CD14-positive monocyte (primary cell): ENCODE data around the gene SPANXA2. TPM values are rescaled to one million over a fixed set of nuclear protein-coding genes. Genes with fewer than 3 reads are reported as not detected.

Experiments used
- DNase-seq, 3 donors: peaks; one replicate each; pipeline ENCODE4 v3.0.0-alpha.2; 2011 to 2022
- H2AFZ ChIP-seq: 2 replicates; pipeline ENCODE4 v1.6.0; 2012; ENCODE audit warnings: mild to moderate bottlenecking, low read depth, low read length, inconsistent platforms; ENCODE audit not compliant: insufficient read depth, poor library complexity, severe bottlenecking
- H3K27ac ChIP-seq, 2 donors: 1 replicate in 1 of 2; 2 replicates in 1 of 2; pipeline ENCODE4 v1.5.1; 2012 to 2013; ENCODE audit warnings: low read length in 2 of 2, control low read depth in 1 of 2, inconsistent platforms in 1 of 2, low read depth in 1 of 2, mild to moderate bottlenecking in 1 of 2
- H3K27me3 ChIP-seq, 2 donors: one replicate each; pipeline versions ENCODE4 v1.6.0 to v1.6.1; 2011 to 2013; ENCODE audit warnings: low read length in 2 of 2; ENCODE audit not compliant: control insufficient read depth in 2 of 2, insufficient read depth in 2 of 2
- H3K36me3 ChIP-seq, 2 donors: replicated peaks in 1 of 2; 1 replicate in 1 of 2; 2 replicates in 1 of 2; pipeline versions ENCODE4 v1.5.1 to v1.6.1; 2012 to 2013; ENCODE audit warnings: low read length in 2 of 2, control low read depth in 1 of 2, inconsistent platforms in 1 of 2, mild to moderate bottlenecking in 1 of 2; ENCODE audit not compliant: insufficient read depth in 2 of 2, control insufficient read depth in 1 of 2
- H3K4me1 ChIP-seq, 2 donors: 1 replicate in 1 of 2; 2 replicates in 1 of 2; pipeline versions ENCODE4 v1.5.1 to v1.6.1; 2012 to 2013; ENCODE audit warnings: low read length in 2 of 2, control low read depth in 1 of 2, inconsistent platforms in 1 of 2, mild to moderate bottlenecking in 1 of 2, moderate library complexity in 1 of 2; ENCODE audit not compliant: insufficient read depth in 2 of 2, control insufficient read depth in 1 of 2
- H3K4me2 ChIP-seq: replicated peaks from 2 replicates; pipeline ENCODE3; 2012; ENCODE audit warnings: low read length, moderate library complexity, mild to moderate bottlenecking; ENCODE audit not compliant: poor library complexity, severe bottlenecking; ENCODE audit errors: extremely low read depth
- H3K4me3 ChIP-seq, 3 experiments: fragments of 200-600 bp in 1 of 3; sonication (generic) in 1 of 3; replicated peaks in 1 of 3; 1 replicate in 2 of 3; 2 replicates in 1 of 3; pipeline ENCODE4 v1.5.1; 2011 to 2013; ENCODE audit warnings: low read length in 3 of 3, mild to moderate bottlenecking in 3 of 3, control low read depth in 2 of 3, low read depth in 2 of 3, inconsistent platforms in 1 of 3, moderate library complexity in 1 of 3
- H3K79me2 ChIP-seq: 2 replicates; pipeline ENCODE4 v1.6.0; 2012; ENCODE audit warnings: mild to moderate bottlenecking, control low read depth, inconsistent platforms, low read length, moderate library complexity; ENCODE audit not compliant: insufficient read depth
- H3K9ac ChIP-seq: 2 replicates; pipeline ENCODE4 v1.6.0; 2017; ENCODE audit warnings: low read length, mild to moderate bottlenecking; ENCODE audit not compliant: insufficient read depth, poor library complexity, severe bottlenecking
- H3K9me3 ChIP-seq, 2 donors: replicated peaks in 1 of 2; 1 replicate in 1 of 2; 2 replicates in 1 of 2; pipeline versions ENCODE4 v1.5.1 to v1.6.1; 2012 to 2013; ENCODE audit warnings: low read length in 2 of 2, control low read depth in 1 of 2; ENCODE audit not compliant: control insufficient read depth in 1 of 2, insufficient read depth in 1 of 2
- H4K20me1 ChIP-seq: 2 replicates; pipeline ENCODE4 v1.6.0; 2012; ENCODE audit warnings: mild to moderate bottlenecking, low read length, control low read depth, moderate library complexity; ENCODE audit not compliant: insufficient read depth
- H3K27ac Mint-ChIP-seq, 7 donors: one replicate each; pipeline ENCODE4 v1.8.0; 2020; ENCODE audit warnings: mild to moderate bottlenecking in 7 of 7, mixed read lengths in 7 of 7, moderate library complexity in 6 of 7, inconsistent platforms in 2 of 7
- H3K27me3 Mint-ChIP-seq, 3 donors: one replicate each; pipeline ENCODE4 v1.8.0; 2021 to 2022; ENCODE audit warnings: low read depth in 3 of 3, mild to moderate bottlenecking in 3 of 3, mixed read lengths in 3 of 3, moderate library complexity in 3 of 3, inconsistent platforms in 1 of 3
- H3K36me3 Mint-ChIP-seq, 2 donors: one replicate each; pipeline ENCODE4 v1.8.0; 2020; ENCODE audit warnings: mixed read lengths in 2 of 2, inconsistent platforms in 1 of 2, mild to moderate bottlenecking in 1 of 2
- H3K4me1 Mint-ChIP-seq: one replicate; pipeline ENCODE4 v1.8.0; 2020; ENCODE audit warnings: mild to moderate bottlenecking, mixed read lengths
- H3K4me3 Mint-ChIP-seq, 2 donors: one replicate each; pipeline ENCODE4 v1.8.0; 2020; ENCODE audit warnings: mild to moderate bottlenecking in 2 of 2, mixed read lengths in 2 of 2, moderate library complexity in 1 of 2
- H3K9me3 Mint-ChIP-seq, 7 donors: one replicate each; pipeline ENCODE4 v1.8.0; 2020 to 2022; ENCODE audit warnings: mixed read lengths in 7 of 7, mild to moderate bottlenecking in 6 of 7, moderate library complexity in 6 of 7, inconsistent platforms in 2 of 7
- CTCF ChIP-seq: fragments of 200-600 bp; IDR thresholded peaks from one replicate; pipeline ENCODE4 v1.8.0; 2022; ENCODE audit warnings: antibody characterized with exemption, mild to moderate bottlenecking
- WGBS: methylation state at CpG from one replicate; pipeline ENCODE4 v1.1.5; 2013; ENCODE audit warnings: missing lambda C conversion rate; ENCODE audit not compliant: insufficient coverage; 5-methylcytosine and 5-hydroxymethylcytosine counted together
- intact Hi-C, 2 donors: fragments of 100-400 bp; cut with micrococcal nuclease; formaldehyde crosslinking; loops; one replicate each; pipeline versions ENCODE4 v1.15.0 to v1.15.1; 2023
- polyA plus RNA-seq, 3 donors: library from polyadenylated mRNA; depleted of rRNA in 1 of 3; unstranded in 2 of 3; stranded (reverse) in 1 of 3; fragments of 300-500 nt in 2 of 3; fragments of >200 nt in 1 of 3; fragmentation: Illumina TruSeq in 2 of 3; gene quantifications; 1 replicate in 2 of 3; 2 replicates in 1 of 3; pipeline ENCODE4 v1.2.3, GENCODE V29; 2012 to 2021

SPANXA2 gene
- polyA plus RNA-seq, 3 donors: not detected

- Mint-ChIP-seq H3K4me3 (no peak overlapping the region), H3K4me1 (no peaks in the 10 kb centered on the region), H3K27ac (no peak overlapping the region), H3K27me3 (no peaks in the 10 kb centered on the region), H3K9me3 (peaks cover 0 to 12% (median 2%) of the 10 kb centered on the region in 7 donors), H3K36me3 (no peaks in the 10 kb centered on the region)
- TF ChIP-seq CTCF: no peak
- Histone ChIP-seq H3K36me3 (no peaks in the 10 kb centered on the region), H3K9me3 (peaks cover 0 to 18% of the 10 kb centered on the region in 2 donors), H3K79me2 (no peaks in the 10 kb centered on the region), H2AFZ (no peak overlapping the region), H3K27ac (no peak overlapping the region), H3K27me3 (no peaks in the 10 kb centered on the region), H3K4me2 (no peak overlapping the region), H4K20me1 (no peaks in the 10 kb centered on the region), H3K4me1 (no peaks in the 10 kb centered on the region), H3K4me3 (no peak overlapping the region), H3K9ac (no peak overlapping the region)
- intact Hi-C loops: no loop called here
- DNase-seq: no peak
These were observed 42.6 kb downstream of the SPANXA2 start for GRCh38 chrX:141632124-141632523.

- H3K36me3 Mint-ChIP-seq: no peaks in the 10 kb centered on the region
- no CpG with 5 or more reads among the region's 1 CpG for WGBS
- Histone ChIP-seq H2AFZ (no peak overlapping the region), H3K36me3 (no peaks in the 10 kb centered on the region), H3K27ac (no peak overlapping the region), H3K4me3 (no peak overlapping the region), H3K4me1 (no peaks in the 10 kb centered on the region), H3K27me3 (no peaks in the 10 kb centered on the region), H4K20me1 (no peaks in the 10 kb centered on the region), H3K79me2 (no peaks in the 10 kb centered on the region), H3K4me2 (no peak overlapping the region), H3K9ac (no peak overlapping the region), H3K9me3 (peaks cover 0 to 18% of the 10 kb centered on the region in 2 donors)
- intact Hi-C loops: no loop called here
- H3K4me1 Mint-ChIP-seq: no peaks in the 10 kb centered on the region
- DNase-seq: no peak
- H3K9me3 Mint-ChIP-seq: peaks cover 0 to 3% (median 0%) of the 10 kb centered on the region in 7 donors
- H3K4me3 Mint-ChIP-seq: no peak overlapping the region
- H3K27ac Mint-ChIP-seq: no peak overlapping the region
- no peak for TF ChIP-seq CTCF
- no peaks in the 10 kb centered on the region for H3K27me3 Mint-ChIP-seq
These were observed 49.0 kb downstream of the SPANXA2 start for GRCh38 chrX:141638550-141638949.

Other genes with a start within 250 kb of the SPANXA2 start
- gene SPANXA1, start 5.0 kb upstream of the SPANXA2 start, polyA plus RNA-seq: not detected
- not detected for gene SPANXD, start 109.0 kb downstream of the SPANXA2 start, polyA plus RNA-seq
- not detected for gene MAGEC3, start 248.6 kb downstream of the SPANXA2 start, polyA plus RNA-seq